NCI-H526 treated with DMSO at 0.1 percent for 48 hours (cell line): Measurements from ENCODE around the gene SIRPB2.
A peak's percentile ranks its signal among the peaks of the same experiment; 100 is the strongest.

Experiments
- DNase-seq: peaks from one replicate; lab custom pipeline; 2025; lab: John Stamatoyannopoulos, UW

SIRPB2 gene

GRCh38 chr20:1441133-1441532, 50.1 kb downstream of the SIRPB2 start:
- no peak for DNase-seq

GRCh38 chr20:1440024-1440423, 51.2 kb downstream of the SIRPB2 start:
- no peak for DNase-seq

GRCh38 chr20:1438361-1438760, 52.9 kb downstream of the SIRPB2 start:
- DNase-seq = no peak

GRCh38 chr20:1437235-1437904, 53.9 kb downstream of the SIRPB2 start:
- peak; percentile 81 for DNase-seq

- no peak for DNase-seq
Measured at GRCh38 chr20:1436263-1436662, 55.0 kb downstream of the SIRPB2 start.

- no peak for DNase-seq
Measured at GRCh38 chr20:1435337-1435699, 55.9 kb downstream of the SIRPB2 start.

GRCh38 chr20:1434571-1435336, 56.5 kb downstream of the SIRPB2 start:
- DNase-seq = peak; percentile 67

GRCh38 chr20:1431158-1431557, 60.1 kb downstream of the SIRPB2 start:
- DNase-seq = no peak

GRCh38 chr20:1430004-1430451, 61.2 kb downstream of the SIRPB2 start:
- no peak for DNase-seq

GRCh38 chr20:1429143-1429728, 62.0 kb downstream of the SIRPB2 start:
- DNase-seq = no peak

- DNase-seq = no peak
Measured at GRCh38 chr20:1427457-1428054, 63.7 kb downstream of the SIRPB2 start.

- DNase-seq = no peak
Measured at GRCh38 chr20:1426231-1426849, 64.9 kb downstream of the SIRPB2 start.
